SJCRH30 (cell line): Measurements from ENCODE around the gene FLAD1. TPM values are rescaled to one million over a fixed set of nuclear protein-coding genes. Genes with fewer than 3 reads are reported as not detected.

Experiments used
- DNase-seq, 2 experiments: peaks; one replicate each; pipeline ENCODE4 v3.0.0-alpha.2; 2015 to 2020
- H3K27ac ChIP-seq: fragments of 250-450 bp; sonication (Bioruptor Pico); 2 replicates; pipeline ENCODE4 v1.5.1; 2020; ENCODE audit warnings: mild to moderate bottlenecking, moderate library complexity
- H3K27me3 ChIP-seq: fragments of 250-450 bp; sonication (Bioruptor Pico); 2 replicates; pipeline ENCODE4 v1.5.1; 2020; ENCODE audit warnings: mild to moderate bottlenecking, moderate library complexity
- H3K36me3 ChIP-seq: fragments of 250-450 bp; sonication (Bioruptor Pico); 2 replicates; pipeline ENCODE4 v1.5.1; 2020; ENCODE audit warnings: mild to moderate bottlenecking, moderate library complexity
- H3K4me1 ChIP-seq: fragments of 250-450 bp; sonication (Bioruptor Pico); 2 replicates; pipeline ENCODE4 v1.5.1; 2020; ENCODE audit warnings: mild to moderate bottlenecking, moderate library complexity
- H3K4me3 ChIP-seq: fragments of 250-450 bp; sonication (Bioruptor Pico); 2 replicates; pipeline ENCODE4 v1.5.1; 2020; ENCODE audit warnings: mild to moderate bottlenecking, moderate library complexity
- H3K9me3 ChIP-seq: fragments of 250-450 bp; sonication (Bioruptor Pico); replicated peaks from 2 replicates; pipeline ENCODE4 v1.5.1; 2020; ENCODE audit warnings: mild to moderate bottlenecking, moderate library complexity
- total RNA-seq: library from RNA; depleted of rRNA; stranded (reverse); fragments of >200 nt; shearing (Covaris generic); gene quantifications from 2 replicates; pipeline ENCODE4 v1.2.3, GENCODE V29; 2014

FLAD1 gene
- total RNA-seq, 1 experiment from 2014 or later: 25.6 TPM

- Histone ChIP-seq H3K27ac (no peak overlapping the region), H3K4me3 (no peak overlapping the region)
Observed at GRCh38 chr1:154958036-154958435, 25.1 kb upstream of the FLAD1 start.

DNA sequence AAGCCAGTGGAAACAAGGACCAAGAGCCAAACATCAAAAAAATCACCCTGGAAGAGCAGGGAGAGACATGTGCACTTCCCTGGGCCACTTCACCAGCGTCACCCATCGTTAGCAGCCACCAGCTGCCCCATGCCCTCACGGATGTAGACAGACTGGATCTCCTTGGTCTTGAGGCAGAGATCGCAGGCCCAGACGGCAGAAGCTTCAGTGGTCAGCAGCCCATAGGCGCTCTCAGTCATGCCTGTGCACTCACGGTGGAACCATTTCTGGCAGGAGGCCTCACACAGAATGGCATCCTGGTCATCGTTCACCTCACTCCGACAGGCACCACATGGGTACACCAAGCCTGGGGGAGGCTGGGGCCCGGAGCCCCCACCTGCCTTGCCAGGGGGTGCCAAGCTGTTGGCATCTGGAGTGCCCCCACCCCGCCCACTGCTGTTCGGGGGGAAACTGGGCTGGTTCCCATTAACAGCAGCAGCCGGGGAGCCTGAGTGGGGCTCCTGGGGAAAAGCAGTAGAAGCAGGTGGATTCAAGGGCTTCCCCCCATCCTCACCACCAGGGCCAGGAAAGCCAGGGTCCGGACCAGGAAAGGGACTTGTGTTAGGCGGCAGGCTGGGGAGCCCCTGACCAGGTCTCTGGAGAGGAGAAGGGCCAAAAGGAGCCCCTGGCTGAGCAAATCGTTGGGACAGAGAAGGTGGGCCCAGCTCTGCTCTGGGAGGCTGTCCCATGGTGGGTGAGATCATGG is 24.3 kb upstream of the FLAD1 start:
- H3K27me3 ChIP-seq: no peaks in the 10 kb centered on the region
- DNase-seq: no peak
- no peaks in the 10 kb centered on the region for H3K36me3 ChIP-seq
- no peak overlapping the region for H3K4me3 ChIP-seq
- H3K27ac ChIP-seq: no peak overlapping the region
- H3K4me1 ChIP-seq: peaks cover 28% of the 10 kb centered on the region
- H3K9me3 ChIP-seq: no peaks in the 10 kb centered on the region

More at GRCh38 chr1:154958036-154958435, 25.1 kb upstream of the FLAD1 start:
- H3K36me3 ChIP-seq: no peaks in the 10 kb centered on the region
- H3K27me3 ChIP-seq: no peaks in the 10 kb centered on the region
- no peak for DNase-seq
- H3K9me3 ChIP-seq: no peaks in the 10 kb centered on the region
- peaks cover 28% of the 10 kb centered on the region for H3K4me1 ChIP-seq

DNA sequence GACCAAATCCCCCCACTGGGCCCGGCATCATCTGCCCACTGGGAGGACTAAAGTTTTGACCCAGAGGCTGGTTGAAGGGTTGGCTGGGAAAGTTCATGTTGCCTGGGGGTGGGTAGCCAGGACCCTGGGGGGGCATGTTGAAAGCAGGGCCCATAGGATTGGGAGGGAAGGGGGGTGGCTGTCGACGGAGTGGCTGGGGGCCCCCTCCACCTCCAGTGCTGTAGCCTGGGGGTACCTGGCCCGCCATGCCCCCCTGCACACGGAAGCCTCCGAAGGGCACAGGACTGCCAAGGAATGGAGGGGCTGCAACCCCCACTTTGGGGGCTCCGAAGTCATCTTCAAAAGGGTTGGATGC is 23.7 kb upstream of the FLAD1 start:
- Histone ChIP-seq H3K9me3 (no peaks in the 10 kb centered on the region), H3K4me1 (peaks cover 24% of the 10 kb centered on the region), H3K27me3 (no peaks in the 10 kb centered on the region), H3K4me3 (no peak overlapping the region), H3K36me3 (peaks cover under 1% of the 10 kb centered on the region; the same call in 1 of the 2 replicates), H3K27ac (no peak overlapping the region)
- no peak for DNase-seq

- Histone ChIP-seq H3K4me3 (peak overlapping the region; percentile 91), H3K9me3 (no peaks in the 10 kb centered on the region), H3K27me3 (no peaks in the 10 kb centered on the region), H3K4me1 (peaks cover 14% of the 10 kb centered on the region), H3K27ac (no peak overlapping the region), H3K36me3 (peaks cover 13% of the 10 kb centered on the region)
- no peak for DNase-seq
Observed at GRCh38 chr1:154960446-154961136, 22.6 kb upstream of the FLAD1 start.

DNA sequence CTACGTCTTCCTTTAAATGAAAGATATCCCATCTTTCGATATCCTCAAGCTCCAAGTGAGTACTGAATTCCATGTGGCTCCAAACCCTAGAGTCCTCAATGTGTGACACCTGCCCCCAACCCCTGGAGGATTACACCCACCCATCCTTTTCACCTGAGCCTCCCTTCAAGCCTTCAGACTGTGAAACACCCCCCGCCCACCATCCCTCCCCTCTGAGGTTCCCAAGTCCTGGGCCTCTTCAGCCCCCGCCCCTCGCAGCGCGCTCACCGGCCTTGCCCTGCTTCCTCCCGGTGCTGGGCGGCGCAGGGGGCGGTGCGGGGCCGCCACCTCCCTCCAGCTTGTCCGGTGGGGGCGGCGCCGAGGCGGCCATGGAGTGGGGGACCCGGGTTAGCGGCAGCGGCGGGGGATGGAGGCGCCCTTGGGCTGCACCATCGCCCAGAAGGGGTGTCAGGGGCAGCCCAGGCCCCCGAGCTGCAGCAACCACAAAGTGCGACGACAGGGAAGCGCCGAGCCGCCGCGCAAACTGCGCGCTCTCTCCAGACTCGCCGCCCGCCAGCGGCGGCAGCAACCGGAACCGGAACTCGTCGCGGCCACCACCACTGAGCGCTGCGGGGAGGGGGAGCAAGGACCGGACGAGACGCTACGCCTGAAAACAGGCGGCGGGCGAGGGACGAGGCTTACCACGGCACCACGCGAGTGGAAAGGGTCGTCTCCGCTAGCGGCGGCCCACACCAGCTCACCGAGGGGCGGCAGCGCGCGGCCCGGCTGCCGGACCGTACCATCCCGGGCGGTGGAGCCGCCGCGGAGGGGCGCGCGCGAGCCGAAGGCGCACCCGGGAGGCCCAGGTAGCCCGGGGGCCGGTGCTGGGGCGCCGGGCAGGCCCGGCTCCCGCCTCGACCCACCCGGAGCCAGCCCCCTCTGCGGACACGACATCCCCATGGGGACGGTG is 21.7 kb upstream of the FLAD1 start, which contains the start of gene PYGO2:
Gene PYGO2, minus strand, starts transcription at position 576 of the 949 bp plus-strand sequence. Its CDS starts 206 bp downstream, at position 370.
- Histone ChIP-seq H3K27me3 (no peaks in the 10 kb centered on the region), H3K4me1 (peaks cover 13% of the 10 kb centered on the region), H3K27ac (peak within 1 kb of the TSS; percentile 81), H3K9me3 (no peaks in the 10 kb centered on the region), H3K4me3 (peak within 1 kb of the TSS; percentile 91), H3K36me3 (peaks cover 14% of the 10 kb centered on the region)
- DNase-seq: peak; percentile 77 to 78

- Histone ChIP-seq H3K9me3 (no peaks in the 10 kb centered on the region), H3K36me3 (peaks cover 22% of the 10 kb centered on the region), H3K27ac (peak overlapping the region; percentile 81), H3K4me3 (peak overlapping the region; percentile 91), H3K4me1 (peaks cover 6% of the 10 kb centered on the region), H3K27me3 (no peaks in the 10 kb centered on the region)
- peak in 1 of 2 experiments; percentile 39 for DNase-seq
Observed at GRCh38 chr1:154962156-154962749, 20.9 kb upstream of the FLAD1 start.

DNA sequence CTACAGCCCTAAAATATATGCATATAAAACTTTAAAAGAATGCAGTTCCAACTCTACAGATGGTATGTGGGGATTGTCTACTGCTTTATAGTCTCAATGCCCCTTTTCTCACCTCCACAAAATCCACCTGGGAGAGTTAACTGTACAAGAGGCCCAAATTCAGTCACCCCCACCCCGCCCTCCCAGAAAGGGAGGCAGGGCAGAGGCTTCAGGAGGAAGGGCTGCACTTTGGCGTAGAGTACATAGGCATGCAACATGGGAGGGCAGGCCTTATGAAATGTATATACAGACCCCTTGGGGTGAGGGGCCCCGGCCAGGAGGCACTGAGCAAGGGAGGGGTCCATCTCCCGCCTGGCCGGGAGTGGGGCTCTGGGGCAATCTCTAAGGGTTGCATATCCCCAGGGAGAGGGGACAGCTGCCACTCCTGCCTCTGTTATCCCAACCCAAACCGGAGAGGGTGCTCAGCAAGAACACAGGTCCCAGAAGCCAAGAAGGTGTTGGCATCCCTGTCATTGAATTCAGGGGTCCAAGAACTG is 20.3 kb upstream of the FLAD1 start:
- peak overlapping the region; percentile 91; the same call in 1 of the 2 replicates for H3K4me3 ChIP-seq
- no peak for DNase-seq
- H3K36me3 ChIP-seq: peaks cover 27% of the 10 kb centered on the region
- H3K9me3 ChIP-seq: no peaks in the 10 kb centered on the region
- peaks cover under 1% of the 10 kb centered on the region for H3K4me1 ChIP-seq
- no peak overlapping the region for H3K27ac ChIP-seq
- H3K27me3 ChIP-seq: no peaks in the 10 kb centered on the region

GRCh38 chr1:154963643-154964042 is 19.5 kb upstream of the FLAD1 start:
- Histone ChIP-seq H3K4me1 (peaks cover under 1% of the 10 kb centered on the region; the same call in 1 of the 2 replicates), H3K4me3 (no peak overlapping the region), H3K36me3 (peaks cover 33% of the 10 kb centered on the region), H3K27me3 (no peaks in the 10 kb centered on the region), H3K27ac (no peak overlapping the region), H3K9me3 (no peaks in the 10 kb centered on the region)
- no peak for DNase-seq

DNA sequence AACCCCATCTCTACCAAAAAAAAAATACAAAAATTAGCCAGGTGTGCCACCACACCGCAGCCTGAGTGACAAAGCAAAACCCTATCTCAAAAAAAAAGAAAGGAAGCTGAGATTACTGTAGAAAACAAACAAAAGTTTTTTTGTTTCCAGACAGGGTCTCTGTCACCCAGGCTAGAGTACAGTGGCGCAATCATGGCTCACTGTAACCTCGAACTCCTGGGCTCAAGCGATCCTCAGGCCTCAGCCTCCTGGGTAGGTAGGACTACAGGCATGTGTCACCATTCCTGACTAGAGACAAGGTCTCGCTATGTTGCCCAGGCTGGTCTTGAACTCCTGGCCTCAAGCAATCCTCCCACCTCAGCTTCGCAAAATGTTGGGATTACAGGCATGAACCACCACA is 18.8 kb upstream of the FLAD1 start:
- Histone ChIP-seq H3K4me1 (peaks cover 8% of the 10 kb centered on the region; the same call in 1 of the 2 replicates), H3K36me3 (peaks cover 33% of the 10 kb centered on the region), H3K27me3 (no peaks in the 10 kb centered on the region), H3K9me3 (no peaks in the 10 kb centered on the region), H3K4me3 (no peak overlapping the region), H3K27ac (no peak overlapping the region)
- DNase-seq: no peak

- no peaks in the 10 kb centered on the region for H3K27me3 ChIP-seq
- peaks cover 33% of the 10 kb centered on the region for H3K36me3 ChIP-seq
- peaks cover 12% of the 10 kb centered on the region for H3K4me1 ChIP-seq
- H3K4me3 ChIP-seq: no peak overlapping the region
- DNase-seq: no peak
- no peaks in the 10 kb centered on the region for H3K9me3 ChIP-seq
- no peak overlapping the region for H3K27ac ChIP-seq
Observed at GRCh38 chr1:154966111-154966510, 17.0 kb upstream of the FLAD1 start.

- H3K36me3 ChIP-seq: peaks cover 33% of the 10 kb centered on the region
- H3K27ac ChIP-seq: no peak overlapping the region
- H3K9me3 ChIP-seq: no peaks in the 10 kb centered on the region
- peaks cover 20% of the 10 kb centered on the region for H3K4me1 ChIP-seq
- no peak overlapping the region for H3K4me3 ChIP-seq
- H3K27me3 ChIP-seq: no peaks in the 10 kb centered on the region
- no peak for DNase-seq
Observed at GRCh38 chr1:154967331-154967950, 15.7 kb upstream of the FLAD1 start.

DNA sequence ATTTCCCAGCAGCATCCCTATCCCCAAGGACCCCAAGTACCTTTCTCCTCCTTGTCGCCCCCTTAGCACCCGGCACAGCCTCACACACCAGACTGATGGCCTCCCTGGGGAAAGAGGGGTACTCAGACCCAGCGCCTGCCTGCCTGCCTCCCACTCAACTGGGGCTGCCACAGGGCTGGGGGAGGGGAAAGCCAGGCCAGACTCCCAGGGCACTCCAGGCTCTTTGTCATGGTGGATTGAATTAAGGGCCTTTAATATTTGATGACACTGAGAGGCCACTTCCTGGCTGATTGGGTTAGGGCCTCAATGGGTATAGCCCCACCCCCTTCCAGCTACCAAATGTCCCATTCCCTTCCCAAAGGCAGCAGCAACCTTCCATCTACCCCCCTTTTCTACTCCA is 14.4 kb upstream of the FLAD1 start:
- peak; percentile 34 to 75 for DNase-seq
- Histone ChIP-seq H3K4me1 (peaks cover 25% of the 10 kb centered on the region), H3K27ac (peak overlapping the region; percentile 64), H3K36me3 (peaks cover 33% of the 10 kb centered on the region), H3K27me3 (no peaks in the 10 kb centered on the region), H3K9me3 (no peaks in the 10 kb centered on the region), H3K4me3 (peak overlapping the region; percentile 48)

DNA sequence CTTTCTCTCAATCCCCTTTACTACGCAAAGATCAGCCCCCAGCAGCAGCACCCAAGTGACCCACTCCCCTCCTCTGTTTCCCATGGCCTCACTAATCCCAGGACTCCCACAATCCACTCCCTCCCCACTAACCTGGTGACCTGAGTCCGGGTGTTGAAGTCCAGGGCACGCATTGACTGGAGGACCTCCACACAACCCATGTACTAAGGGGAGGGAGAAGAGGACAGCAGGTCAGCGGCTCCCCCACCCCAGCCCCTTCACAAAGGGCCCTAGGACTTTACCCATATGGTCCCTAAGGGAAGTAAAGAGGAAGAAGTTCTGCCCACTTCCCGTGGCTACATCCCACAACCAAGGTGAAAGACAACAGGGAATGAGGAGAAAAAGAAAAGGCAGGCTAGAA is 13.9 kb upstream of the FLAD1 start:
- Histone ChIP-seq H3K27ac (peak overlapping the region; percentile 64), H3K4me1 (peaks cover 25% of the 10 kb centered on the region), H3K4me3 (peak overlapping the region; percentile 48), H3K27me3 (no peaks in the 10 kb centered on the region), H3K36me3 (peaks cover 33% of the 10 kb centered on the region), H3K9me3 (no peaks in the 10 kb centered on the region)
- no peak for DNase-seq
